Measurements from ENCODE around the gene ENO2.

ENO2 gene

GRCh38 chr12:6946920-6947374 is 32.6 kb downstream of the ENO2 start:
- in situ Hi-C loops (cut with MboI; ENCODE audit: low sequenced_read_pairs): no loop called here

- in situ Hi-C loops (cut with MboI; ENCODE audit: low sequenced_read_pairs): no loop called here
These were observed 33.2 kb downstream of the ENO2 start for GRCh38 chr12:6947615-6948014.

- in situ Hi-C loops (cut with MboI; ENCODE audit: low sequenced_read_pairs): no loop called here
These were observed 34.7 kb downstream of the ENO2 start for GRCh38 chr12:6948873-6949594.

GRCh38 chr12:6950401-6950801 is 36.0 kb downstream of the ENO2 start:
- in situ Hi-C loops (cut with MboI; ENCODE audit: low sequenced_read_pairs): no loop called here

DNA sequence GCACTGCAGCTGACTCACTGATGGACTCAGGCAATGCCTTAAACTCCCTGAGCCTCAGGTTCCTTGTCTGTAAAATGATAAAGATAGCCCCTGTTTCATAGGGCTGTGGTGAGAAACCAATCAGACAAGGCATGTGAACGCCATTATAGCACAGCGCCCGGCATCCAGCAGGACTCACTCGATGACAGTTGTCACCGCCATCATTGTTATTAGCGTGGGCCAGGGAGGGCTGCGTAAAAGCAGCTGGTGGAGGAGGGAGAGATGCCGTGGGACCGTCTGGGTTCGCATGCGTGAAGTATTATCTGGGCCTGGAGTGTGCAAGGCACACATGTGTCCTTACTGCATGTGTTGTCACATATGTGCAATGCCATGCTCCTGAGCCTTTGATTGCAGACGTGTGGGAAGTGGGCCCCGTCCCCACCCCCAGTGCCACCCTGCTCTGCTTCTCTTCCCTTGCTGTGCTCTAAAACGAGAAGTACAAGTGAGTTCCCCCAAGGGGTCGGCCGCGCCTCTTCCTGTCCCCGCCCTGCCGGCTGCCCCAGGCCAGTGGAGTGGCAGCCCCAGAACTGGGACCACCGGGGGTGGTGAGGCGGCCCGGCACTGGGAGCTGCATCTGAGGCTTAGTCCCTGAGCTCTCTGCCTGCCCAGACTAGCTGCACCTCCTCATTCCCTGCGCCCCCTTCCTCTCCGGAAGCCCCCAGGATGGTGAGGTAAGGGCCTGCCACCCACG is 36.6 kb downstream of the ENO2 start, which contains the start of gene PTPN6:
Gene PTPN6, plus strand, starts transcription at position 546 of the 730 bp plus-strand sequence. Its CDS starts 157 bp downstream, at position 703.
- in situ Hi-C loops (cut with MboI; ENCODE audit: low sequenced_read_pairs): no loop called here

DNA sequence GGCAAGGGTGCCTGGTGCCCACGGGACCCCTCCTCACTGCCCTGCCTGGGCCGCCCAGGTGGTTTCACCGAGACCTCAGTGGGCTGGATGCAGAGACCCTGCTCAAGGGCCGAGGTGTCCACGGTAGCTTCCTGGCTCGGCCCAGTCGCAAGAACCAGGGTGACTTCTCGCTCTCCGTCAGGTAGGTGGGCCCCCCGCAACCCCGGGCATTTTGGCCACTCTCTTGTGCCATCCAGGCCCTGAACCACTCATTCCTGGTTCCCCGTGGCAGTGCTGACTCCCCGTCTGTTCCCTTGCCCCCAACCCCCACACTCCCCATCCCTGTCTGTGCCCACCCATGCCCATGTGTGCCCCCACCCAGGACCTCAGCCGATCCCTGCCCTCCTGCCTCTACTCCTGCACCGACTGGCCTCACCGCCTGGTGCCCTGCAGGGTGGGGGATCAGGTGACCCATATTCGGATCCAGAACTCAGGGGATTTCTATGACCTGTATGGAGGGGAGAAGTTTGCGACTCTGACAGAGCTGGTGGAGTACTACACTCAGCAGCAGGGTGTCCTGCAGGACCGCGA is 37.3 kb downstream of the ENO2 start:
- in situ Hi-C loops (cut with MboI; ENCODE audit: low sequenced_read_pairs): no loop called here

- in situ Hi-C loops (cut with MboI; ENCODE audit: low sequenced_read_pairs): no loop called here
These were observed 37.9 kb downstream of the ENO2 start for GRCh38 chr12:6952121-6952862.

- in situ Hi-C loops (cut with MboI; ENCODE audit: low sequenced_read_pairs): no loop called here
These were observed 38.6 kb downstream of the ENO2 start for GRCh38 chr12:6952863-6953441.

DNA sequence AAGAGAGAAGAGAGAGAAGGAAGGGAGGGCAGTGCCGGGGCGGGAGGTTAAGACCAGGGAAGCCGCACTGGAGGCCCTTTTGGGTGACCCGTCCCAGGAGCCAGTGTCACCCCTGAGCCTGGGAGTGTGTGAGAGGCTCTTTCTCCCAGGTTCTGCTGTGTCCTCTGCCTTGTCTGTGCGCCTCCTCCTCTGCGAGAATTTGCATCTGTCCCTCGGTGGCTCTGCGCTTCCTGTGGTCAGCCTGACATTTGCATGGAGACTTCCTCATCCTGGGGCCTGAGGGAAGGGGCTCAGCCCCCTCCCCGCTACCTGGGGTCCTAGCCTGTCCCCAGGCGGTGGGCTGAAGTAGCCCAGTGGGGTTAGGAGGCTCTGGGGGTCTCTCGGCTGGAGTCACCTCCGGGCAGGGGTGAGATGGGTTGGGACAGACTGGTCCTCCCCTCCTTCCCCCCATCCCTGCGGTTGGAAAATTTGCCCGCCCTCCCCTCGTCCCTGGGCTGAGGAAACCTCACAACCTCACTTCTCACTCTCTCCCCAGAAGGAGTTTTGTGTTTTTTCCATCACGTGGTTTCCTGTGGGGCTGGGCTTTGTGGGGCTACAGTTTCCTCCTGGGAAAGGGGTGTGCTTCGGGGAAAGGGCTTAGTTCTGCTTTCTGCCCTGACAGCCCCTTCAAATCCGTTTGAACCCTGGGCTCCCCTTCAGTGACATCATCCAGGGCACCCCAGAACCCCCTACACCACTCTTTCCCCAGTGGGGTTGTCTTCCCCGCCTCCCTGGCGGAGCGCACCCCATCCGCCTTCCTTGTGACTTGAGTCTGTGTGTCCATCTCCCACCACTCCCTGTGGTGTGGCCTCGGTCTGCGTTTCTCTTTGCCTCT is 39.3 kb downstream of the ENO2 start:
- in situ Hi-C loops (cut with MboI; ENCODE audit: low sequenced_read_pairs): no loop called here

DNA sequence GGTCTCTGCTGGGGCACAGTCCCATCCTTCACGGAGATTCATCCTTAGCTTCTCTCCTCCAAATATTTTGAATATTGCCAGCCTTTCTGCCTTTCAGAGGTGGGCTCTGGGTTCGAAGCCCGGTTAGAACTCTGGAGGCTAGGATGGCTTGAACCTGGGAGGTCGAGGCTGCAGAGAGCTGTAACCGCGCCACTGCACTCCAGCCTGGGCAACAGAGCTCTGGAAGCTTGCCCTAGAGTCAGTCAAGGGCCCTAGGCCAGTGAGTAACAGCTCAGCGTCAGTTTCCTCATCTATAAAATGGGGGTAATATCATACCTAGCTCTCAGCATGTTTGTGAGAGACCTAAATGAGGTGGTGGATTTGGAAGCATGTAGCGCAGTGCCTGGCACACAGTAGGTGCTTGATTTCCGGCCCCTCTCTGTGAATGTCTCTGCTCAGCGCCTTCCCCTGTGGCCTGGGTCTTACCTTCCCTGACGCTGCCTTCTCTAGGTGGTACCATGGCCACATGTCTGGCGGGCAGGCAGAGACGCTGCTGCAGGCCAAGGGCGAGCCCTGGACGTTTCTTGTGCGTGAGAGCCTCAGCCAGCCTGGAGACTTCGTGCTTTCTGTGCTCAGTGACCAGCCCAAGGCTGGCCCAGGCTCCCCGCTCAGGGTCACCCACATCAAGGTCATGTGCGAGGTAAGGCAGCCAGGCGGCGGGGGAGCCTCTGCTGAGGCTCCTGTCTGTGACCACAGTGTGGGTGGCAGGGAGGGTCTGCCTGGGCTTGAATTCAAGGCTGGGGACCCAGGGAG is 40.1 kb downstream of the ENO2 start:
- in situ Hi-C loops (cut with MboI; ENCODE audit: low sequenced_read_pairs): no loop called here

DNA sequence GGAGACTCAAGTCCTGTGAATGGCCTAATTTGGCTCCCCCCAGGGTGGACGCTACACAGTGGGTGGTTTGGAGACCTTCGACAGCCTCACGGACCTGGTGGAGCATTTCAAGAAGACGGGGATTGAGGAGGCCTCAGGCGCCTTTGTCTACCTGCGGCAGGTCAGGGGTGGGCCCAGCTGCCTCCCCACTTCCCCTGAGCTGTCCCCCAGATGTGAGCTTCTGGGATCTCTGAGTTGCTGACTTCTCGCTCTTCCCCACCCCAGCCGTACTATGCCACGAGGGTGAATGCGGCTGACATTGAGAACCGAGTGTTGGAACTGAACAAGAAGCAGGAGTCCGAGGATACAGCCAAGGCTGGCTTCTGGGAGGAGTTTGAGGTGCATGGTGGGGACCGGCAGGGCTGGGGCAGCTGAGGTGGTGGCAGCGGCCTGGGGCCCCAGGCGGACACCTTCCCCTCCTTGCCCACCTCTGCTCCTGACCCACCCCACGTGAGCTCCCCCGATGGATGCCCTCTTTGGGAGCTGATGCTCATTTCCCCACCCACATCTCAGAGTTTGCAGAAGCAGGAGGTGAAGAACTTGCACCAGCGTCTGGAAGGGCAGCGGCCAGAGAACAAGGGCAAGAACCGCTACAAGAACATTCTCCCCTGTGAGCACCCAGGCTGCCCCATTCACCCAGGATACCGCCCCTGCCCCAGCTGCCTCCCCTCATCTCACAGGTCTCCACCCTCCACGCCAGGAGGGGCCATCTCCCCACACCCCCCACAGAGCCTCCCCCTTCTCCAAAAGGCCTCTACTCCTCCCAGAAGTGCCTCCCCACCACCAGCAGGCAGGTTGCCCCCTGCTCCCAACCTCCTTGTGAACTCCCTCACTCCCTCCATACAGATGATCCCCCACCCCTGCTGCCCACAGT is 41.0 kb downstream of the ENO2 start:
- in situ Hi-C loops (cut with MboI; ENCODE audit: low sequenced_read_pairs): no loop called here

DNA sequence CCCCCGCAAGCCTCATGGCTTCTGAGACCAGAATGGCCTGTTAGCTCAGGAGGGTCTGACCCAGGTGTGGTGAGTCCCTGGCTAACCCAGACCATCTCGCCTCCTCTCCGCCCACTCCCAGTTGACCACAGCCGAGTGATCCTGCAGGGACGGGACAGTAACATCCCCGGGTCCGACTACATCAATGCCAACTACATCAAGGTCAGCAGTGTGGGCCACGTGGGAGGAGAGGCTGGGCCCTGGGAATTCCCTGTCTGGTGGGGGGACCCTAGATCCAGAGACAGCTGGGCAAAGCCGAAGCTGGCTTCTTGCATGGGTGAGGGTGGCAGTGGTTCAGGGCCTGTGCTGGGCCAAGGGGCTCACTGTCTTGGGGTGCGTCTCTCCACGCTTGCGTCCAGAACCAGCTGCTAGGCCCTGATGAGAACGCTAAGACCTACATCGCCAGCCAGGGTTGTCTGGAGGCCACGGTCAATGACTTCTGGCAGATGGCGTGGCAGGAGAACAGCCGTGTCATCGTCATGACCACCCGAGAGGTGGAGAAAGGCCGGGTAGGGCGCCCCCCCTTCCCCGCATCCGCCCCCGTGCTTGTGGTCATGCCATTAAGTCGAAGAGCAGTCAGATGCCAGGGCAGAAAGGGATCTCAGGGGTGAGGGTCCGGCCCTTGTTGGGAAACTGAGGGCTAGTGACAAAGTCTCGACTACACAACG is 41.8 kb downstream of the ENO2 start:
- in situ Hi-C loops (cut with MboI; ENCODE audit: low sequenced_read_pairs): no loop called here

- in situ Hi-C loops (cut with MboI; ENCODE audit: low sequenced_read_pairs): no loop called here
These were observed 42.8 kb downstream of the ENO2 start for GRCh38 chr12:6957151-6957701.

- in situ Hi-C loops (cut with MboI; ENCODE audit: low sequenced_read_pairs): no loop called here
These were observed 43.6 kb downstream of the ENO2 start for GRCh38 chr12:6957741-6958608.

DNA sequence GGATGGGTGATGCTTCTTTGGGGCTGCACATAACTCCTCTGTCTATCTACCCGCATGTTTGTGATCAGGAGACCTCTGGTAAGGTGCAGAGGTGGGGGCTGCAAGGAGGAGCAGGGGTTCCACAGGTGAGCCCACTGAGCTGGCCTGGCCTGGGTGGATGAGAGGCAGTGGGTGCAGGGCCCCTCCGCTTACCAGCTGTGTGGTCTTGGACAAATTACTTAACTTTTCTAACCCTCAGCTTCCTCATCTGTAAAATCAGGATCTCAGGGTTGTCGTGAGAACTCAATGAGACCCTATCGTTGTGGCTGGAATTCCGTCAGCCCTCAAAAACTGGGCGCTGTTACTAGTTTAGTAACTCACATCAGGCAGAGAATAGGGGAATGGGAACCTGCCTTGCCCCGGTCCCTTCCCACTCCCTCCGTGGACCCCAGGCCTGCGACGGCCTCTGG is 44.3 kb downstream of the ENO2 start:
- in situ Hi-C loops (cut with MboI; ENCODE audit: low sequenced_read_pairs): no loop called here

Measured in HL-60/S4 treated with phorbol 12-myristate 13-acetate at 8.2 ng/mL for 4 days and 3 days (cell line).